Measurements from ENCODE around the gene PHLDA3. TPM values are rescaled to one million over a fixed set of nuclear protein-coding genes. Genes with fewer than 3 reads are reported as not detected.

The PHLDA3 gene
- total RNA-seq, 1 donor from 2014 or later = 9.2 TPM

DNA sequence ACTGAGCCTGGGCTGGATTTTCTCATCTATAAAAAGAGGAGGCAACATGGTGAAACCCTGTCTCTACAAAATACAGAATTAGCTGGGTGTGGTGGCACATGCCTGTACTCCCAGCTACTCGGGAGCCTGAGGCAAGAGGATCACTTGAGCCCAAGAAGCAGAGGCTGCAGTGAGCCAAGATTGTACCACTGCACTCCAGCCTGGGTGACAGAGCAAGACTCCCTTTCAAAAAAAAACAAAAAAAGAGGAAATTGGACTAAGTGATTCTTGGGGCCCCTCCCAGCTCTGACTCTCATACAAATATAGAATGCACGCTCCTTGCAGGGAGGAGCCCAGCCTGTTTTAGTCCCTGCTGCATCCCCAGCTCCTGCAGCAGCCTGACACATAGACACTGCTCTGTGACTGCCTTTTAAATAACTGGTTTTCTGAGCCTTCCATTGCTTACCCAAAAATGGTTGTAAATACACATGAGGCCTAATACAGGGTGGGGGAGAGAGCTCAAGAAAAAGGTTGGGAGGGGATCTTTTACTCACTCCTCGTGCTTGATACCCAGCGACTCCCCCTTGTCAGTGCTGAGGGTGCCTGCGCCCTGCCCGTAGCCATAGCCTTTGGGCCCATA lies 20.8 kb upstream of the PHLDA3 start:
- no peaks in the 10 kb centered on the region for H3K9me3 Mint-ChIP-seq
- H3K4me1 Mint-ChIP-seq (ENCODE audit: low read depth) = peaks cover 2% of the 10 kb centered on the region
- no peak for DNase-seq (ENCODE audit: low spot score)
- H3K27me3 Mint-ChIP-seq (ENCODE audit: low read depth) = no peaks in the 10 kb centered on the region
- peaks cover 60% of the 10 kb centered on the region for H3K36me3 Mint-ChIP-seq (ENCODE audit: low read depth)
- intact Hi-C loops (cut with micrococcal nuclease) = no loop called here
- H3K4me3 Mint-ChIP-seq (ENCODE audit: low read depth) = no peak overlapping the region
- H3K27ac Mint-ChIP-seq = no peak overlapping the region

DNA sequence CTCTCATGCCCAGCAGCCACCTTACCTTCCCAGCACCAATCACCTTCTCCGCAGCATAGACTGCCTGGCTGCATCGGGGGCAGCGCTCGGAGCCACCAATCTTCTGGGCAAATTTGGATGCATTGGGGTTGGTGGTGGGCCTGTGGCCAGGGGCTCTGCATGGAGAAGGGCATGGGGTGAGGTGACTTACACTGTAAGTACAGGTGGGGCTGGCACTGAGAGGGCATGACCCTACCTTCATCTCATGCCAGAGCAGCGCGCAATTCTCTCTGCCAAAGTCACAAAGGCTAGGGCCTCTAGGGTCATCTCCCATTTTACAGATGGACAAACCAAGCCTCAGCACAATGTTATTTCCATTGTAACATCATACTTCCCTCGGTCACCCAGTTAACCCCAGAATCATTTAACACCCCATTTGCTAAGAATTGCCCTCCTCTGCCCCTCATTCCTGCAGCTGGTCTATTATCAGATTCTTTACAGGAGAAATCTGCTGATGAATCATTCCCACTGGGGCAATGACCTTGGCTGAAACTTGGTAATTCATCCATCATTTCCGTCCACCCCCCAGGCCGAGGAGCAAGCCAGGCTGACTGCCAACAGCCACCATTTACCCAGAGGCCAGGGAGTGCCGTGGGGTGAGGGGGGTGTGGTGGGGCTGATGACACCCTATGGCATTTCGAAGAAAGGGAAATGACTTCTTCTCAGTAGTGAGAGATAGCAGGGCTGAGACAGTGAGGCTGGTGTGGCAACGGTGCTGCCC lies 20.0 kb upstream of the PHLDA3 start:
- intact Hi-C loops (cut with micrococcal nuclease) = no loop called here
- H3K27ac Mint-ChIP-seq = no peak overlapping the region
- H3K4me1 Mint-ChIP-seq (ENCODE audit: low read depth) = peaks cover 2% of the 10 kb centered on the region
- H3K36me3 Mint-ChIP-seq (ENCODE audit: low read depth) = peaks cover 53% of the 10 kb centered on the region
- no peaks in the 10 kb centered on the region for H3K27me3 Mint-ChIP-seq (ENCODE audit: low read depth)
- H3K9me3 Mint-ChIP-seq = no peaks in the 10 kb centered on the region
- no peak for DNase-seq (ENCODE audit: low spot score)
- H3K4me3 Mint-ChIP-seq (ENCODE audit: low read depth) = no peak overlapping the region

- no peaks in the 10 kb centered on the region for H3K9me3 Mint-ChIP-seq
- DNase-seq (ENCODE audit: low spot score) = no peak
- H3K4me3 Mint-ChIP-seq (ENCODE audit: low read depth) = no peak overlapping the region
- no peaks in the 10 kb centered on the region for H3K27me3 Mint-ChIP-seq (ENCODE audit: low read depth)
- intact Hi-C loops (cut with micrococcal nuclease) = no loop called here
- peaks cover 47% of the 10 kb centered on the region for H3K36me3 Mint-ChIP-seq (ENCODE audit: low read depth)
- peaks cover 2% of the 10 kb centered on the region for H3K4me1 Mint-ChIP-seq (ENCODE audit: low read depth)
- no peak overlapping the region for H3K27ac Mint-ChIP-seq
Observed at GRCh38 chr1:201487742-201488141, 18.8 kb upstream of the PHLDA3 start.

DNA sequence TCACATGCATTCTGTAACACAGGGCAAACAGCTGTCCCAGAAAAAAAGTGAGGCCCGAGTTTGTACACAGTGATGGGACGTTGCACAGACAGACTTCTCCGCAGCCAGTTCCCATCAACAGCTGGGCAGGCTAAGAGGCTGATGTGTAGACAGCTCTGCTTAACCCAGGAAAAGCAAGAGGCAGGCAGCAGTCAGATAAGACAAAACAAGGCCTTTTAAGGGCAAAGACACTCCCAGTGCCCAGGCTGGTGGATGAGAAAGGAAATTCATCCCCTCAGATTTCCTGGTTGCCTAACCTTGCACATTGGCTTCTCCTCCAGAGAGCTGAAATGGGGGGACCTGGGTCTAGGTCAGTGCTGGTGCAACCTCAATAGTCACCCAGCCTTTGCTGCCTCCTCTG lies 17.2 kb upstream of the PHLDA3 start:
- DNase-seq (ENCODE audit: low spot score) = no peak
- Mint-ChIP-seq H3K4me3 (ENCODE audit: low read depth) (no peak overlapping the region), H3K9me3 (no peaks in the 10 kb centered on the region), H3K4me1 (ENCODE audit: low read depth) (peaks cover 12% of the 10 kb centered on the region), H3K27ac (no peak overlapping the region), H3K27me3 (ENCODE audit: low read depth) (peaks cover 3% of the 10 kb centered on the region), H3K36me3 (ENCODE audit: low read depth) (peaks cover 41% of the 10 kb centered on the region)
- intact Hi-C loops (cut with micrococcal nuclease) = no loop called here

GRCh38 chr1:201485184-201485774 lies 16.3 kb upstream of the PHLDA3 start:
- intact Hi-C loops (cut with micrococcal nuclease) = no loop called here
- Mint-ChIP-seq H3K36me3 (ENCODE audit: low read depth) (peaks cover 35% of the 10 kb centered on the region), H3K27ac (no peak overlapping the region), H3K4me1 (ENCODE audit: low read depth) (peaks cover 15% of the 10 kb centered on the region), H3K27me3 (ENCODE audit: low read depth) (peaks cover 8% of the 10 kb centered on the region), H3K4me3 (ENCODE audit: low read depth) (no peak overlapping the region), H3K9me3 (no peaks in the 10 kb centered on the region)
- DNase-seq (ENCODE audit: low spot score) = no peak

DNA sequence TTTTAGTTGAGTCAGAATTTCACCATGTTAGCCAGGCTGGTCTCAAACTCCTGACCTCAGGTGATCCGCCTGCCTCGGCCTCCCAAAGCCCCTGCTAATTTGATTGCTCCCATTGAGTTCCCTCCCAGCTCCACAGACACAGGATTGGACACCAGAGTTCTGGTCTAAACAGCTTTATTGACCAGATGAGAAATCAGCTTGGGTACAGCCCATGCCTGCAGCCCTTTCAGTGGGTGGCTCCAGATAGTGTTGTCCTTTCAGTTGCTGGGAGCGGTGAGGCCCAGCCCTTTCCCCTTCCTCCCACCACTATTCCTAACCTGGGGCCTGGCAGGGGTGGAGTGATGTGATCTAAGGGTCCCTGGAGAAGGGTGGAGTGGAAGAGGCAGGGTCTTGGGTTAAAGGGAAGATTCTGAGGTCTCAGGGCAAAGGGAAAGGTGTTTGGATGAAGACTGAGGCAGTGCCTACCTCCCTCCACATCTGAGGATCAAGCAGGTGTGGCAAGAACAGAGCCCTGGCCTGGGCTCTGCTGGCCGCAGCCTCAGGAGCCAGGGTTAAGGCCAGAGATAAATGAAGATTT lies 14.5 kb upstream of the PHLDA3 start:
- no peak overlapping the region for H3K27ac Mint-ChIP-seq
- intact Hi-C loops (cut with micrococcal nuclease) = no loop called here
- peaks cover 20% of the 10 kb centered on the region for H3K4me1 Mint-ChIP-seq (ENCODE audit: low read depth)
- no peaks in the 10 kb centered on the region for H3K9me3 Mint-ChIP-seq
- DNase-seq (ENCODE audit: low spot score) = no peak
- no peak overlapping the region for H3K4me3 Mint-ChIP-seq (ENCODE audit: low read depth)
- H3K27me3 Mint-ChIP-seq (ENCODE audit: low read depth) = peaks cover 8% of the 10 kb centered on the region
- H3K36me3 Mint-ChIP-seq (ENCODE audit: low read depth) = peaks cover 22% of the 10 kb centered on the region

GRCh38 chr1:201482755-201483154 lies 13.8 kb upstream of the PHLDA3 start:
- DNase-seq (ENCODE audit: low spot score) = no peak
- Mint-ChIP-seq H3K4me1 (ENCODE audit: low read depth) (peaks cover 20% of the 10 kb centered on the region), H3K27me3 (ENCODE audit: low read depth) (peaks cover 8% of the 10 kb centered on the region), H3K9me3 (no peaks in the 10 kb centered on the region), H3K4me3 (ENCODE audit: low read depth) (no peak overlapping the region), H3K36me3 (ENCODE audit: low read depth) (peaks cover 15% of the 10 kb centered on the region), H3K27ac (no peak overlapping the region)
- intact Hi-C loops (cut with micrococcal nuclease) = loop anchor here (1.0 kb wide), 3 partner anchors 24 to 34 kb away; no protein-coding TSS in a partner anchor

DNA sequence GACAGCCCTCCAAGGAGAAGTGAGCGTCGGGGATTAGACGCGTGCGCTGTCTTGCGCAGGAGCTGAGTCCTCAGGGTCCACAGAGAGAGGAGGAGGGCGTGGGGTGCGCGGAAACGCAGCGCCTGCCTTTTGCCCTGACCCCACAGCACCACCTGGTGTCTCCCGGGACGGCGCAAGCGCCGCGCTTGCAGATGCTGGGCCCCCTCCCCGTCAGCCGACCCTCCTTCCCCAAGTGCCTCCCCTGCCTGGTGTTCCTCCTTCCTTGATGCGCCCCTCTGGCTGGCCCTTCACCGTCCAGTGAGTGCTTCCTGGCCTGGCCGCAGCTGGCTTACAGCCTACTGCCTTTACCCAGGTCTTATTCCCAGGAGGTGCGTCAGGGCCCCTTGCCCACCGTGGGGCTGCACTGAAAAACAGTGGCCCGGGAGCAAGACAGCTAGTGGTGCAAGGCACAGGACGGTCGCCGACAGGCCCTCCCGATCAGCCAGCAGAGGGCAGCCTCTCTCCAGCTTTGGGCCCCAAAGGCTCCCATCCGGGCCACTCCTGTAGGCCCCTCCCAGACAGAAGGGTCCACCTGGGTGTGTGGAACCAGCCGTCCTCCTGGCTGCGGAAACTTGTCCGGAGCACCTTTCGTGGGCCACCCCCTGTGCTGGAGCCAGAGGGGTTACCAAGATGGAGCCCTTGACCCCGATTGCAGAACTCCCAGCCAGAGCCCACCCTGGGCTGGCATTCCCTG lies 12.9 kb upstream of the PHLDA3 start:
- H3K27me3 Mint-ChIP-seq (ENCODE audit: low read depth) = peaks cover 13% of the 10 kb centered on the region
- peaks cover 22% of the 10 kb centered on the region for H3K4me1 Mint-ChIP-seq (ENCODE audit: low read depth)
- H3K36me3 Mint-ChIP-seq (ENCODE audit: low read depth) = peaks cover 13% of the 10 kb centered on the region
- H3K9me3 Mint-ChIP-seq = no peaks in the 10 kb centered on the region
- H3K4me3 Mint-ChIP-seq (ENCODE audit: low read depth) = peak overlapping the region; percentile 65
- intact Hi-C loops (cut with micrococcal nuclease) = loop anchor here (1.0 to 2.0 kb wide), 5 partner anchors 24 to 47 kb away; no protein-coding TSS in a partner anchor
- DNase-seq (ENCODE audit: low spot score) = peak; percentile 72
- no peak overlapping the region for H3K27ac Mint-ChIP-seq

DNA sequence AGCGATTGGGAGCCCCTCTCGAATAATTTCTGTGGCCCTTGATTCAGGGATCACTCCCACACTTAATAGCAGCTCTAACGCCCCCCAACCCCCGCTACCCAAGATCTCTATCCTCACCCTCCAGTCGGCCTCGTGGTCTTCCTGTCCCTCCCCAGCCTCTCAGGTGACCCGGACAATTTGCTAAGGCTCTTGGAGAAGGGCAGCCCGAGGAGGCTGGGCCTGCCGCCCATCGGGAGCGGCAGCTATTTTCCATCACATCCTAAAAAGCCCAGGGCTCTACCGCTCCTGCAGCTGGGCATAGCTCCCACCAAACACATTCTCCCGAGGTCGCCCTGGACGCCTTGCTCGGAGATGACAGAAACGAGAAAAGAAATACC lies 12.0 kb upstream of the PHLDA3 start:
- peak overlapping the region; percentile 70 for H3K4me3 Mint-ChIP-seq (ENCODE audit: low read depth)
- peaks cover 9% of the 10 kb centered on the region for H3K36me3 Mint-ChIP-seq (ENCODE audit: low read depth)
- intact Hi-C loops (cut with micrococcal nuclease) = loop anchor here (2.0 kb wide), 2 partner anchors 26 to 46 kb away; no protein-coding TSS in a partner anchor
- H3K9me3 Mint-ChIP-seq = no peaks in the 10 kb centered on the region
- H3K4me1 Mint-ChIP-seq (ENCODE audit: low read depth) = peaks cover 27% of the 10 kb centered on the region
- H3K27ac Mint-ChIP-seq = no peak overlapping the region
- peaks cover 18% of the 10 kb centered on the region for H3K27me3 Mint-ChIP-seq (ENCODE audit: low read depth)
- DNase-seq (ENCODE audit: low spot score) = no peak

DNA sequence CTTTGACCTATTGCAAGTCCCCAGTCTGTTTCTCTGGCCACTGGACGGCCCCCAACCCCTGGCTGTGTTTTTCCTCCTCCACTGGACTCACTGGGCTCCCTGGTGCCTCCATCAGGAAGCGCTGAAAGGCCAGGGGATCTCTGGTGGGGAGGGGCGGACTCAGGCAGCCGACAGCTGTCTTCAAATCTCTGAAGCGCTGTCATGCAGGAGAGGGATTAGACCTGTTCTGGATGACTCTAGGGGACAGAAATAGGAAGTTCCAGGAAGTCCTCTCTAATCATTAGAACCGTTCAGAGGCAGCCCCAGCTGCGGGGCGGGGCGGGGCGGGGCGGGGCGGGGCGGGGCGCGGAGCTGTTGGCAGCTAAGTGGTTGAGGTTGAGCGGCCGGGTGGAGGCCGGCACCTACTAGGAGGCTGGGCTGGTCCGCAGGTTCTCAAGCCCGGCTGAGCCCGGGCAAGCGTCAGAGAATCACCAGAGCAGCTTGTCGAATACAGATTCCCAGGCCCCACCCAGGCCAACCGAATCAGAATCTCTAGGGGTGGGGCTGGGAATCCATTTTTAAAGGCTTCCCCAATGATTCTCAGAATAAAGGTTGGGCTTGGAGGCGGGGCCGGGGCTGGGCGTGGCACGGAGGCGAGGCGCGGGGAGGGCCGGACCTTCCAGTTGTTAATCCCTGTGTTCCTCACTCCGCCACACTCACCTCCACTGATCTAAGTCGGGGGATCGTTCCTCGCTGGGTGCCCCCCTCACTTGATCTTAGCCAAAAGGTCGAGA lies 11.4 kb upstream of the PHLDA3 start:
- Mint-ChIP-seq H3K27ac (peak overlapping the region; percentile 22), H3K36me3 (ENCODE audit: low read depth) (peaks cover 5% of the 10 kb centered on the region), H3K4me3 (ENCODE audit: low read depth) (peak overlapping the region; percentile 70), H3K27me3 (ENCODE audit: low read depth) (peaks cover 18% of the 10 kb centered on the region), H3K4me1 (ENCODE audit: low read depth) (peaks cover 27% of the 10 kb centered on the region), H3K9me3 (no peaks in the 10 kb centered on the region)
- intact Hi-C loops (cut with micrococcal nuclease) = loop anchor here (2.0 kb wide), 2 partner anchors 26 to 46 kb away; no protein-coding TSS in a partner anchor
- DNase-seq (ENCODE audit: low spot score) = peak; percentile 71

DNA sequence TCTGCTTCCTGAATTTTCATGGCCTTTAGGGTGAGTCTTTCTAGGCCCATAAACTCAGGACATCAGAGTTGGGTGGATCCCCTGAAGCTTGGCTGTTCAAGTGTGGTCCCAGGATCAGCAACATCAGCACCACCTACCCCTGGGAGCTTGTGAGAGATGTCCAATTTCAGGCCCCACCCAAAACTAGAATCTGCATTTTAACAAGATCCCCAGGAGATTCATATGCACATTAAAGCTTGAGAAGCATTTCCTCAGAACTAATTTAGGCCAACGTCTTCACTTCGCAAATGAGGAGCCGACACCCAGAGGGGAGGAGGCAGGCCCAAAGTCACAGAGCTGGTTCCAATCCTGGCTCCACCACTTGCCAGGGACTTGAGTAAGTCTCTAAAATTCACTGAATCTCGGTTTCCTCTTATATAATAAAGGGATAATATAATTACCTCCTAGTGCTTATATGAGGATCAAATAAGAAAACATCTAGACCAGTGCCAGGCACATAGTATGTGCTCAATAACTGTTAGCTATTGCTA lies 10.3 kb upstream of the PHLDA3 start:
- Mint-ChIP-seq H3K9me3 (no peaks in the 10 kb centered on the region), H3K36me3 (ENCODE audit: low read depth) (peaks cover 5% of the 10 kb centered on the region), H3K27ac (no peak overlapping the region), H3K27me3 (ENCODE audit: low read depth) (peaks cover 23% of the 10 kb centered on the region), H3K4me1 (ENCODE audit: low read depth) (peaks cover 27% of the 10 kb centered on the region), H3K4me3 (ENCODE audit: low read depth) (no peak overlapping the region)
- intact Hi-C loops (cut with micrococcal nuclease) = no loop called here
- no peak for DNase-seq (ENCODE audit: low spot score)
